T1000 (cell line): Measurements from ENCODE around the gene TRERF1.
A peak's percentile ranks its signal among the peaks of the same experiment; 100 is the strongest.
"Not testable (repeated sequence)": the region's sequence is repeated elsewhere in the genome, so short reads cannot be mapped to it uniquely, and the experiment has no call there.

ENCODE experiments used
- DNase-seq: peaks from one replicate; lab custom pipeline; 2025; ENCODE audit warnings: mixed read lengths; lab: John Stamatoyannopoulos, UW

The TRERF1 gene, protein sequence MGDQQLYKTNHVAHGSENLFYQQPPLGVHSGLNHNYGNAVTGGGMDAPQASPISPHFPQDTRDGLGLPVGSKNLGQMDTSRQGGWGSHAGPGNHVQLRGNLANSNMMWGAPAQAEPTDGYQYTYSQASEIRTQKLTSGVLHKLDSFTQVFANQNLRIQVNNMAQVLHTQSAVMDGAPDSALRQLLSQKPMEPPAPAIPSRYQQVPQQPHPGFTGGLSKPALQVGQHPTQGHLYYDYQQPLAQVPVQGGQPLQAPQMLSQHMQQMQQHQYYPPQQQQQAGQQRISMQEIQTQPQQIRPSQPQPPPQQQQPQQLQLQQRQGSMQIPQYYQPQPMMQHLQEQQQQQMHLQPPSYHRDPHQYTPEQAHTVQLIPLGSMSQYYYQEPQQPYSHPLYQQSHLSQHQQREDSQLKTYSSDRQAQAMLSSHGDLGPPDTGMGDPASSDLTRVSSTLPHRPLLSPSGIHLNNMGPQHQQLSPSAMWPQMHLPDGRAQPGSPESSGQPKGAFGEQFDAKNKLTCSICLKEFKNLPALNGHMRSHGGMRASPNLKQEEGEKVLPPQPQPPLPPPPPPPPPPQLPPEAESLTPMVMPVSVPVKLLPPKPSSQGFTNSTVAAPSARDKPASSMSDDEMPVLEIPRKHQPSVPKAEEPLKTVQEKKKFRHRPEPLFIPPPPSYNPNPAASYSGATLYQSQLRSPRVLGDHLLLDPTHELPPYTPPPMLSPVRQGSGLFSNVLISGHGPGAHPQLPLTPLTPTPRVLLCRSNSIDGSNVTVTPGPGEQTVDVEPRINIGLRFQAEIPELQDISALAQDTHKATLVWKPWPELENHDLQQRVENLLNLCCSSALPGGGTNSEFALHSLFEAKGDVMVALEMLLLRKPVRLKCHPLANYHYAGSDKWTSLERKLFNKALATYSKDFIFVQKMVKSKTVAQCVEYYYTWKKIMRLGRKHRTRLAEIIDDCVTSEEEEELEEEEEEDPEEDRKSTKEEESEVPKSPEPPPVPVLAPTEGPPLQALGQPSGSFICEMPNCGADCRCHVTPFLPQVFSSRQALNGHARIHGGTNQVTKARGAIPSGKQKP (N-terminal part only)

DNA sequence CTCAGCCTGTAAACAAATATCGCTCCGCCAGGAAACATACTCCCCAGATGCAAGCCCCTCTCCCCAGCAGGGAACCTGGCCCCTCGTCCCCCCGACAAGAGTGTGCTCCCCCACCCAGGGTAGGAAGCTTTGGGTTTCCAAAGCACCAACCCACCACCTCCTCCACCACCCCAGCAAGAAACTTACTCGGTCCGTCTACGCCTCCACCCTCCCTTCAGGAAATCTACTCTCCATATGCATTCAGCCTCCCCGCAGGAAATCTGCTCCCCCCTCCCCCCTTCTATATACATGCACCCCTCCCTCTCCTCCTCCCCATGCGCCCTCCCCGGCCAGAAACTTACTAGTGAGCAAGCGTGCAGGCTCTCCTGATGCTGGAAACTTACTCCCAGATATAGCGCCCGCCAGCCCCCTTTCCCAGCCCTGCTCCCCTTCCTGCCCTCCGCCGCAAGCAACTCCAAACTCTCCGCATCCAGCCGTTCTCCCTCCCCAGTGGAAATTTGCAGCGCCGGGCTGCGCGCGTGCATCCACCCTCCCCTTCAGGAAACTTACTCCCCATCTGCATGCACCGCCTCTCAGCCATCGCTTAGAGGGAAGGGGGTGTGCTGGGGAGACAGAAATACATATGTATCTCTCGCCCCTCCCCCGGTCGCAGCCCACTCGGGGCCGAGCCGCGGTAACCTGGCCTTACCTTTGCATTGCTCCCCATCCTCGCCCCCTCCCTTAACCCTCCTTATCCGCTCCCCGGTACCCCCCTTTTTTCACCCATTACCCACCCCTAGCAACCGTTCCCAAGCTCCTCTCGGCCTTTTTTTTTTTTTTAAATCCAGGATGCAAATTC, at the start of gene TRERF1:
Gene TRERF1, minus strand, starts transcription at position 594 of the 838 bp plus-strand sequence. CDS start 182,336 bp downstream, outside the sequence.
- DNase-seq, result no peak

DNA sequence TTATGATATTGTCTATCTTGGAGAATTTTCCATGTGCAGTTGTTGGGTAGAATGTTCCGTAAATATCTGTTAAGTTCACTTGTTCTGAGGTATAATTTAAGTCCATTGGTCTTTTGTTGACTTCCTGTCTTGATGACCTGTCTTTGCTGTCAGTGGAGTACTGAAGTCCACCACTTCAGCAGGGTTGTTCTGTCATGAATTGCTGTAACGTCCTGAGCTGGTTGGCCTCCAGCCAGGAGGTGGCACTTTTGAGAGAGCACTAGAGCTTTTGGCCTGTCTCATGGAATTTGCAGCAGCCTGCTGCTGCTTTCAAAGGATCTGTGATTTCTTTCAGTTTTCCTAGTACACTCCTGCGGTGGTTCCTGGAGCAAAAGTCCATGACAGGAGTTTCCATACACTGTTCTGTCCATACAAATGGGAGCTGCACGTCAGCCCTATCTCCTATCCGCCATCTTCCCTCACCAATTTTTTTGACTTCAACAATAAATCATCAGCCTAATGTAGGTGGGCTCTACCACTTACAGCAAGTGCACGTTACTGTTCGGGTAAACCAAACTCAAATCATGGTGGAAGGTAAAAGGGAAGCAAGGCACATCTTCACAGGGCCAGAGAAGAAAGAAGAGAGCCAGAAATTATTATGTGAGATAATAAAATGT, 46.9 kb upstream of the TRERF1 start:
- DNase-seq, result no peak

DNA sequence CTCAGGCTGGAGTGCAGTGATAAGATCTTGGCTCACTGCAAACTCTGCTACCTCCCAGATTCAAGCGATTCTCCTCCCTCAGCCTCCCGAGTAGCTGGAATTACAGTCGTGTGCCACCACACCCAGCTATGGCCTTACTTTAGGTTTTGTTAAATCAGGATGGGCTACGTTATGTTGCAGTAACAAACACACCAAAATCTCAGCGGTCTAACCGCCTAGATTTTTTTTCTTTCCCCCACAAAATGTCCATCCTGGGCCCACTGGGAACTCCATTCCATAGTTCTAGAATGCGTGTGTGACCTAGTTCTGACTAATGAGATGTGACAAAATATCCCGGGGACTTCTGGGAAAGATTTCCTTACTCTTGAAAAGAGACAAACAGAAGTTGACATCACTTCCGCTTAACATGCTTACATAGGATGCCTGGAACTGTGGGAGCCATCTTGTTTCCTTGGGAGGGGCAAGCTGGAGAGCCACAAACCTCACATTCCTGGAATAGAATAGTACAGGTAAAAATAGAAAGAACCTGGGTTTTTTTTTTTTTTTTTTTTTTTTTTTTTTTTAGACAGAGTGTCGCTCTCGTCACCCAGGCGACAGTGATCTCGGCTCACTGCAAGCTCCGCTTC, 42.3 kb upstream of the TRERF1 start:
- DNase-seq, result no peak

DNA sequence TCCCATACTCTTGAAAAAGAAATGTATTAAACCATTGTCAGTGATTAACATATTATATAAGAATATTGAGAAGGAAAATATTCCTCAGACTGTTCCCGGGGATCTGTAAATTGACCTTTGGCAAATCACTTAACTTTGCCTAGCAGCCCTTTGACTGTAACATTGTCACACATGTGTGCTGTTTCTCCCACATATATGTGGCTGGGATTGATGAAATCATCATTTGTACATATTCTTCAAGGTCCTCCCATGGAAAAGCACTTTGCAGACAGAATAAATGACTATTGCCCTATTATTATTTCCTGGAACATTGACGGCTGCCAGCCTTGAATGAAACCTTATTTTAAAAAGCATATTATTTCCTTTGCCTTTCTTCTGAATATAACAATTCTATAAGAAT, 36.4 kb upstream of the TRERF1 start:
- no peak for DNase-seq

DNA sequence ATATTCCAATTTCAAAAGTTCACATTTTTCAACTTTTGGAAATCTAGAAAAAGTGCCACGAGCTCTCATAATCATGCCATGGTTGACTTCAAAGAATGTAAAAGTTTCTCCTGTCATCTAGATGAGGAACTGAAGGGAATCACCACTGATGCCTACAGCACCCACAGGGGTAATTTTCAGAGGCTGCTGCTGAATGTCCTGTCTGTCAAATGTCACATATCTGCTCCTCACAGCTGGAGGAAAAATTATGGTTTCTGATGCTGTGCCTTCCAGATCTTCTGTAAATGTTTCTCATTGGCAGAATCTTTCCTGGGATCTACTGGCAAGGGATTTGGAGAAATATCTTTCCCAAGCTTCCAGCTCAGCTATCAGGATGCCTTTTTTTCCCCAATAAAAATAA, 32.5 kb upstream of the TRERF1 start:
- no peak for DNase-seq

DNA sequence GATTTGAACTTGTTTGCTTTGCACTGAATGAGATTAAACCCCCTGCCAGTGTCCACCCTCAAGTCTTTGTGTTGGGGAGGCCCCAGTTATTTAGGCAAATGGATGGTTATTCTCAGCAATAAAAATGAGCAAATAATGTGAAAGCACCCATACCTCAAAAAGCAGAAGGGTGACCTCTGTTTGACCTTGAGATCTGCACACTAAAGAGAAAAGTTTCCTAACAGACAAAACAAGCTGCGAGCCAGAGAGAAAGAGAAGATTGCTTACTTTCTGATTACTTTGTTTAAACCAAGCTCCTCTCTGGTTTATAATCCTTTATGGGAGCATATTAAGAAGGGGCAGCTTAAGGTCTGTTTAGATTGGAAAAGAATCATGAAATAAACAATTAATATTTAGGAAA, 30.4 kb upstream of the TRERF1 start:
- no peak for DNase-seq

DNA sequence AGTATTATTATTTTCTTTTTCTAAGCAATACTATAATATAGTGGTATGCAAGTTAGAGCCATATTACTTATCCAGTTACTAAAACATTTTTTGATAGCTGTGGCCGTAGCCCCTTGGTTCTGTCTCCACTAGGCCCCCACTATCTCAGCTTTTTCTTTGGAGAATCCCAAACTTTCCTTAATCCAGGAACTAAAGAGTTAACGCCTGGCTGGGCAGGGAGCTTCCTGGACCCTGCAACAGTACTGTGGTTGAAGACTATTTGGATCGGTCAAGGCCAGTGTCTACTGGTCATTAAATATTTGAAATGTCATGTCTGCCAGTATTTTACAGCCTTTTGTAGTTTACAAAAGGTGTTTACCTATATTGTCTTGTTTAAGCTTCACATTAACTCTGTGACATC, 20.0 kb upstream of the TRERF1 start:
- DNase-seq, result no peak

DNA sequence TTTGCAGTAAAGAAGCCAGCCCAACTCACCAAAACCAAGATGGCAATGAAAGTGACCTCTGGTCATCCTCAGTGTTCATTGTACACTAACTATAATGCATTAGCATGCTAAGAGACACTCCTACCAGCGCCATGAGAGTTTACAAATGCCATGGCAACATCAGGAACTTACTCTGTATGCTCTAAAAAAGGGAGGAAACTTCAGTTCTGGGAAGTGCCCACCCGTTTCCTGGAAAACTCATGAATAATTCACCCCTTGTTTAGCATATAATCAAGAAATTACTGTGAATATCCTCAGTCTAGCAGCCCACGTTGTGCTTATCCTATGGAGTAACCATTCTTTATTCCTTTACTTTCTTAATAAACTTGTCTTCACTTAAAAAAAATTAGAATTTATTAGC, 19.4 kb upstream of the TRERF1 start:
- DNase-seq, result no peak

DNA sequence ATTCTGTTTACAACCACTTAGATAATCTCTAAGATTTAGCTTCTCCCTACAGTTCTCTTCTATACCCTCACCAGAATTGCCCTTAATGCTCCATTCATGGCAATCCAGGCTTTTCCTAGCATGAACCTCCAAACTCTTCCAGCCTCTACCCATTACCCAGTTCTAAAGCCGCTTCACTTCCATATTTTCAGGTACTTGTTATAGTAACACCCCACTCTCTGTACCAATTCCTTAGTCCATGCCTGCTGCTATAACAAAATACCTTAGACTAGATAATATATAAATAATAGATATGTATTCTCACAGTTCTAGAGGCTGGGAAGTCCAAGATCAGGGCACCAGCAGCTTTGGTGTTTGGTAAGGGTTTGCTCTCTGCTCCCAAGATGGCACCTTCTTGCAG, 16.5 kb upstream of the TRERF1 start:
- no peak for DNase-seq

DNA sequence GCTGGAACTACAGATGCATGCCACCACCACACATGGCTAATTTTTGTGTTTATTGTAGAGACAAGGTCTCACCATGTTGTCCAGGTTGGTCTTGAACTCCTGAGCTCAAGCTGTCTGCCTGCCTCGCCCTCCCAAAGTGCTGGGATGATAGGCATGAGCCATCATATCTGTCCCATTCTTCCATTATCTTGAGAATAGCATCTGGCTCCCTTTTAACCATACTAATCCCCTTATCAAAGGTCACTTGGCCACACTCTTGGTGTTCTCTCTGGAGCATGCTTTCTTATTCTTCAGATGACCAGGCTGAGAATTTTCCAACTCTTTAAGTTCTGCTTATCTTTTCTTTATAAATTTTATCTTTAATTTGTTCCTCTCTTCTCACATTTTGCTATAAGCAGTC, 15.9 kb upstream of the TRERF1 start:
- DNase-seq, result no peak

DNA sequence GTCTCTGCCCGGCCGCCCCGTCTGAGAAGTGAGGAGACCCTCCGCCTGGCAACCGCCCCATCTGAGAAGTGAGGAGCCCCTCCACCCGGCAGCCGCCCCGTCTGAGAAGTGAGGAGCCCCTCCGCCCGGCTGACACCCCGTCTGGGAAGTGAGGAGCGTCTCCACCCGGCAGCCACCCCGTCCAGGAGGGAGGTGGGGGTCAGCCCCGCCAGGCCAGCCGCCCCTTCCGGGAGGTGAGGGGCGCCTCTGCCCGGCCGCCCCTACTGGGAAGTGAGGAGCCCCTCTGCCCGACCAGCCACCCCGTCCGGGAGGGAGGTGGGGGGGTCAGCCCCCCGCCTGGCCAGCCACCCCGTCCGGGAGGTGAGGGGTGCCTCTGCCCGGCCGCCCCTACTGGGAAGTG, 14.7 kb upstream of the TRERF1 start:
- DNase-seq, result not testable (repeated sequence)

DNA sequence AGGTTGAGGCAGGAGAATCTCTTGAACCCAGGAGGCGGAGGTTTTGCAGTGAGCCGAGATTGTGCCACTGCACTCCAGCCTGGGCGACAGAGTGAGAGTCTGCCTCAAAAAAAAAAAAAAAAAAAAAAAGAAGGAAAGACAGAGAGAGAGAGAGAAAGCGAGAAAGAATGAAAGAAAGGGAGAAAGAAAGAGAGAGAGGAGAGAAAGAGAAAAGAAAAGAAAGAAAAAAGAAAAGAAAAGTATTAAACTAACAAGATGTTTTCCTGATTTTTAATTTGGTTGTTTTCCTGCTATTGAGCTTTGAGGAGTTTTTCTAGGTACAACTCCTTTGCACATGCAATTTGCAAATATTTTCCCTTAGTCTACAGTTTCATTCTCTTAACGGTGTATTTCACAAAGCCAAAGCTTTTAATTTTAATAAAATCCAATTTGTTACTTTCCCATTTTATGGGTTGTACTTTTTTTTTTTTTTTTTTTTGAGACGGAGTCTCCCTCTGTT, 10.8 kb upstream of the TRERF1 start:
- DNase-seq, result no peak

DNA sequence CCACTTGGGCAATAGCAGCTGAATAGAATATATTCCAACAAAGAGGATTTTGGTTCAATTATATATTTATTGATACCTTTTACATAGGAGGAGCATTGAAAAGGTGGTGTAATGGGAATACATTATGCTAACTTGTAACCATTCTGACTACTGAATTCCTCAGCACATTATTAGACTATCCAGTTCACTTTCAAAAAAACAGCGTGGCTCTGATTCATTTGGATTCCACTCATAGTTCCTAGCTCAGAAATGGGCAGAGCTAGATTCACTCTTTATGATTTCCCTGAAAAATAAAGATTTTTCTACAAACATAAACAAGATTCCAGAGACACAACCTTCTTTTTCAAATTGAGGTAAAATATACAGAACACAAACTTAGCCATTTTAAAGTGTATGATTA, 9.2 kb upstream of the TRERF1 start:
- no peak for DNase-seq

DNA sequence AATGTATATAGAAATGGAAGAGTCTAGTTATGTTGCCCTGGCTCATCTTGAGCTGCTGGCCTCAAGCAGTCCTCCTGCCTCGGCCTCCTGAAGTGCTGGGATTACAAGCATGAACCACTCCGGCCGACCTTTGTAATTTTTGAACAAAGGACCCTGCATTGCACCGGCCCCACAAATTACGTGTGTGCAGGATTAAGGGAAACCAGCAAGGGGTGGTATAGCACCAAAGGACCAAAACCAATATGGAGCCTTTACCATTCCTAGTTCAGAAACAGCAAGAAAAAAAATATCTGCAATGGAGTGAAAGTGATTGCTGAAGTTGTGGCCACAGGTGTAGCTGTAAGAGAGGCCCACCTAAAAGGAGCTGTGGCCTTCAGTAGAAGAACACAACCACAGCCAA, 8.2 kb upstream of the TRERF1 start:
- DNase-seq, result no peak

DNA sequence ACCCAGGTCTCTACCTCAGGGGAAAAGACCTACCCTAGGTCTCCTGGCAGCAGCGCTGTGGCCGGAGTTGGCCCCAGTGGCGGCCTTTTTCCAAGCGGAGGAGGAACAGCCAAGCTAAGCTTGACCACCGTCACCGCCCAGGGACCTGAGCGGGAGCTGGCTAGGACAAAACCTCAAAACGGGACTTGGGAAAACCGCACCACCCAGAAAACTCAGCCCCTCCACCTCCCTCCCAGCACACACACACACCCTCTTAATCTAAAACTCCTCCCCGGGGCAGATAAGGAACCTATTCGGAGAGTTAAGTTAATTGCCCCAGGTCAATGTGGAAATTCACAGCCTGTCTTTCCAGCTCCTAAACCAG, 2.7 kb upstream of the TRERF1 start:
- no peak for DNase-seq

DNA sequence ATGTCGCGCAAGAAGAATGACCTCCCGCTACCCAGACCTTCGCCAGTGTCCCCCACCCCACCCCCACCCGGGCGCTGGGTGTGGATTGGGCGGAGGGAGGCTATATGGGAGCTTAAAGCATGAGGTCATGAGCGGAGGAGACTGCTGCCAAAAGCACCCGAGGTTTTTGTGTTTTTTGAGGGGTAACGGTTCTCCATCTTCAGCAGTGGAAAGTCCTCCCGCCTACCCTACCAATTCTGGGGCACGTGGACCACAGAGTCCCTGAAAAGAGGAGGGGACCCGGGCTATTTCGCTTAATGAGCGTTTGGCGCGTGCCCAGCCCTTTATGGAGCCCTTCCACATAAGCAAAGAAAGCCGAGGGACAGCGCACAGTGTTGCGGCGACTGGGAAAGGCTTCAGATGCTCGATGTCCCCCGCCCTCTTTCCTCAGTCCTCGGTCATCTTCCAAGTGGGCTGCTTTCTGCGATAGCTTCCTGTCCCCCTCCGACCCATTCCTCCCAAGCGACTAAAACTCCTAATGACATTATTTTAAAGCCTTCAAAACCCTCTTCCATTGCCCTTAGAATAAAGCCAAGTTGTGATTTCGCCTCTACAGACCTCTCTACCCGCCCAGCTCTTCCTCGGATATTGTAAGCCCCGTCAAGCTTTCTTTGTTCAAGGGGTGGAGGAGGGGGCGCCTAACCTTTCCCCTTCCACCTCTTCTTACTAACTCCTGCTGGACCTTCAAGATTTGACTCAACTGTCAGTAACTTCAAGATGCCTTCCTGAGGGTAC, 2.1 kb upstream of the TRERF1 start:
- DNase-seq, result no peak

DNA sequence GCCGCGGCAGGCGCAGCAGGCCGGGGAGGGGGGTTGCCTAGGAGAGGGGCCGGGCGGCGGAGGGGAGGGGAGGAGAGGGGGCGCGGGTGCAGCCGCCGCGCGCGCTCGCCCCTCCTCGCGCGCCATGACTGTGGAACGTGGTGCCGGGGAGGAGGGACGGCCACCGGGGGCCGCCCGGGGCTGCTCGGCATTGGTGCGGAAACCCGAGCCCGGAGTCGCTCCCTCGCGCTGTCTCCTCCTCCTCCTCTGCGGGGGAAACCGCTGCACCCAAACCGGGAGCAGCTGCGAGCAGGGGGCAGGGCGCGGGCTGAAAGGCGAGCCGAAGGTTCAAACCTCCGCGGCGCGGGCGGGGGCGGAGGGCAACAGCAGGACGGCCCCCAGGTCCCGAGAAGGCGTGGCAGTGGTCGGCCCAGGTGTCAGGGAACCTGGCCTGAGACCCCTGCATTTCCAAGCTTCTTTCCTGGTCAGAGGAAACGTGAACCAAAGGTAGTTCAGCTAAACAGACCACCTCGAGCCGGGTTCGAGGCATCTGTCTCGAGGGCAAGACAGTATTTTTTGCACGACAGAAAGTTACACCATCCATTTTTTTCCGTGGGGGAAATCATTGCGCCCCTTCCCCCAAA, 1.4 kb upstream of the TRERF1 start:
- DNase-seq, result peak; percentile 77

DNA sequence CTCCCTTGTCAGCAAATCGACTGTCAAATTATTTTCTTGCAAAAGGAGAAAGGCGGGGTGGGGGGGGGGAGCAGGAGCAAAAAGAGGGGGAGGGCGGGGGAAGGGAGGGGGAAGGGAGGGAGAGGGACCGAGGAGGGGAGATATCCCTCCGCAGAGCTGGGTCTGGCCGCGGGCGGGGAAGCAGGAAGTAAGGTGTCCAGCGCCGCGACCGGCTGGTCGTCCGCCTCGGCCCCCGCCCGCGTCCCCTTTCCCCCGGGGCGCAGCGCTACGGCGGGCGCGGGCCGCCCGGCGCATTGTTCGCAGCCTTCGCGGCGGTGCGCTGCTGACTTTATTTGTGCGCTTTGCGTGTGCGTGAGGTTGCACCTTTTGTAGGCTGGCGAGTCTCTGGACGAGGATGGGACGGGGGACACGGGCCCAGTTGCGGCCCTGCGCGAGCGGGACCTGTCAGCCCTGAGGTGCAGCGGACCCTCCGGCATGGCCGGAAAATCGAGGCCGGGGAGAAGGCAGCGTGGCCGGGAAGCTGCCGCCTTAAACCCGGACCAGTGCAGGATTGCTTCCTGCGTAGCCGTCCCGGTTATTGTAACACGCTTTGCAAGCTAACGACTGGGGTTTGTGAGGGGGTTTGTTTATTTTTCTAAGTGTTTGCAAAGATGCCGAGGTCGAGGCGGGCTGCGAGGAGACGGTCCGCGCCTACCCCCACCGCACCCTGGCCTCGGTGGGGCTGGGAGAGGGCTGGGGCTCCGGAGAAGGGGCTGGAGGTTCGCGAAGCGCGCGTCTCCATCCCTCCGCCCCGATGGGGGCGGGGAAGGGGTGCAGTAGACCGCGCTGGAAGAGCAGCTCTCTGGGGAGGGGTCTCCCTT, 675 bp upstream of the TRERF1 start:
- DNase-seq, result peak; percentile 68
